B cell (primary cell): ENCODE results near the gene TRIM44. TPM values are rescaled to one million over a fixed set of nuclear protein-coding genes. Genes with fewer than 3 reads are reported as not detected.

ENCODE experiments used
- ATAC-seq: fragments of 200-7000 bp; cut with Tn5 transposase; one replicate; pipeline ENCODE4 v1.10.0; 2021; ENCODE audit warnings: low read depth, mild to moderate bottlenecking, moderate number of reproducible peaks, moderate library complexity
- CTCF ChIA-PET: fragments of 350-600 bp; sonication (Branson Sonifier 250); formaldehyde crosslinking; loops from one replicate; lab custom pipeline; 2021; ENCODE audit warnings: antibody characterized with exemption, inconsistent platforms; lab: Charles Lee
- POLR2A ChIA-PET: fragments of 350-600 bp; sonication (Branson Sonifier 250); formaldehyde crosslinking; loops from one replicate; lab custom pipeline; 2021; ENCODE audit warnings: antibody characterized with exemption; lab: Charles Lee
- DNase-seq: peaks from one replicate; pipeline ENCODE4 v3.0.0; 2013
- H2AFZ ChIP-seq: 2 replicates; pipeline ENCODE4 v1.6.1; 2012; ENCODE audit warnings: mild to moderate bottlenecking, low read depth, low read length; ENCODE audit not compliant: insufficient read depth, poor library complexity, severe bottlenecking
- H3K27ac ChIP-seq, 2 donors: 1 replicate in 1 of 2; 2 replicates in 1 of 2; pipeline ENCODE4 v1.5.1; 2012 to 2013; ENCODE audit warnings: low read length in 2 of 2, mild to moderate bottlenecking in 2 of 2, moderate library complexity in 1 of 2
- H3K27me3 ChIP-seq, 4 experiments: fragments of 200-600 bp in 1 of 4; sonication (generic) in 1 of 4; replicated peaks in 1 of 4; 1 replicate in 2 of 4; 2 replicates in 2 of 4; pipeline versions ENCODE4 v1.6.1 to v1.7.0; 2013 to 2016; ENCODE audit warnings: low read length in 3 of 4, mild to moderate bottlenecking in 2 of 4, mixed read lengths in 1 of 4, moderate library complexity in 1 of 4; ENCODE audit not compliant: insufficient read depth in 4 of 4, control insufficient read depth in 3 of 4; ENCODE audit errors: control extremely low read depth in 1 of 4
- H3K36me3 ChIP-seq, 2 experiments: replicated peaks in 1 of 2; 1 replicate in 1 of 2; 2 replicates in 1 of 2; pipeline versions ENCODE4 v1.6.1 to v1.7.1; 2013; ENCODE audit warnings: low read length in 1 of 2; ENCODE audit not compliant: insufficient read depth in 2 of 2, control insufficient read depth in 1 of 2; ENCODE audit errors: control extremely low read depth in 1 of 2, extremely low read depth in 1 of 2
- H3K4me1 ChIP-seq, 2 donors: fragments of 200-600 bp in 1 of 2; sonication (generic) in 1 of 2; 1 replicate in 1 of 2; 2 replicates in 1 of 2; pipeline versions ENCODE4 v1.5.1 to v1.6.1; 2013 to 2017; ENCODE audit warnings: low read length in 2 of 2; ENCODE audit not compliant: control insufficient read depth in 2 of 2, insufficient read depth in 2 of 2
- H3K4me2 ChIP-seq: replicated peaks from 2 replicates; pipeline ENCODE3; 2012; ENCODE audit warnings: mild to moderate bottlenecking, low read depth, low read length; ENCODE audit not compliant: poor library complexity, severe bottlenecking
- H3K4me3 ChIP-seq, 5 experiments: fragments of 200-600 bp in 1 of 5; sonication (generic) in 1 of 5; 1 replicate in 3 of 5; 2 replicates in 2 of 5; pipeline versions ENCODE4 v1.5.1 to v1.7.0; 2011 to 2016; ENCODE audit warnings: low read length in 4 of 5, mild to moderate bottlenecking in 4 of 5, low read depth in 2 of 5, control low read depth in 1 of 5, moderate library complexity in 1 of 5; ENCODE audit not compliant: insufficient read depth in 1 of 5; ENCODE audit errors: control extremely low read depth in 1 of 5, extremely low read depth in 1 of 5
- H3K79me2 ChIP-seq: fragments of 200-600 bp; sonication (generic); one replicate; pipeline ENCODE4 v1.6.0; 2016; ENCODE audit warnings: low read length; ENCODE audit not compliant: control insufficient read depth, insufficient read depth
- H3K9ac ChIP-seq: fragments of 200-600 bp; sonication (generic); 2 replicates; pipeline ENCODE4 v1.6.1; 2017; ENCODE audit warnings: mild to moderate bottlenecking, low read length, moderate library complexity
- H3K9me3 ChIP-seq, 3 donors: one replicate each; pipeline versions ENCODE4 v1.6.1 to v1.7.1; 2013; ENCODE audit warnings: low read length in 2 of 3; ENCODE audit not compliant: control insufficient read depth in 2 of 3, insufficient read depth in 1 of 3; ENCODE audit errors: control extremely low read depth in 1 of 3
- H4K20me1 ChIP-seq: 2 replicates; pipeline ENCODE4 v1.6.0; 2012; ENCODE audit warnings: mild to moderate bottlenecking, low read length; ENCODE audit not compliant: insufficient read depth, control insufficient read depth, poor library complexity, severe bottlenecking
- H3K27ac Mint-ChIP-seq: one replicate; pipeline ENCODE4 v1.8.0; 2021; ENCODE audit warnings: mixed read lengths
- H3K27me3 Mint-ChIP-seq: one replicate; pipeline ENCODE4 v1.8.0; 2021; ENCODE audit warnings: mixed read lengths
- H3K4me1 Mint-ChIP-seq: one replicate; pipeline ENCODE4 v1.8.0; 2021; ENCODE audit warnings: mixed read lengths
- H3K4me3 Mint-ChIP-seq: one replicate; pipeline ENCODE4 v1.8.0; 2021; ENCODE audit warnings: mixed read lengths
- H3K9me3 Mint-ChIP-seq: one replicate; pipeline ENCODE4 v1.8.0; 2022; ENCODE audit warnings: mixed read lengths; ENCODE audit not compliant: insufficient read depth
- CTCF ChIP-seq: fragments of 200-600 bp; IDR thresholded peaks from one replicate; pipeline ENCODE4 v1.8.0; 2022; ENCODE audit warnings: antibody characterized with exemption, mild to moderate bottlenecking
- EZH2 ChIP-seq: IDR thresholded peaks from 2 replicates; pipeline ENCODE4 v1.6.1; 2012; ENCODE audit warnings: borderline replicate concordance, low read depth, mild to moderate bottlenecking, moderate library complexity, low read length; ENCODE audit not compliant: insufficient read depth, poor library complexity, severe bottlenecking
- whole genome bisulfite sequencing: methylation state at CpG from one replicate; pipeline ENCODE4 v1.1.5; 2013; ENCODE audit warnings: missing lambda C conversion rate; ENCODE audit not compliant: insufficient coverage; 5-methylcytosine and 5-hydroxymethylcytosine counted together
- intact Hi-C: fragments of 100-400 bp; cut with micrococcal nuclease; formaldehyde crosslinking; loops from one replicate; pipeline ENCODE4 v1.10.0; 2022
- polyA plus RNA-seq: library from polyadenylated mRNA; depleted of rRNA; stranded (reverse); fragments of >200 nt; gene quantifications from 2 replicates; pipeline ENCODE4 v1.2.3, GENCODE V29; 2012
- total RNA-seq, 2 donors: library from RNA; stranded (reverse); fragments of 120-200 nt in 1 of 2; gene quantifications; 1 replicate in 1 of 2; 2 replicates in 1 of 2; pipeline versions ENCODE4 v1.2.3 to v1.2.4, GENCODE V29; 2013 to 2022

The TRIM44 gene
- total and polyA plus RNA-seq, 2 donors (not counting 1 experiment from before 2014, with no cell fraction given) = 39.1 to 71.1 TPM

- no peaks in the 10 kb centered on the region for H3K4me1 Mint-ChIP-seq
- no peaks in the 10 kb centered on the region for H4K20me1 ChIP-seq
- no peaks in the 10 kb centered on the region for H3K4me1 ChIP-seq
- H3K27me3 Mint-ChIP-seq = peaks cover 17% of the 10 kb centered on the region
- POLR2A ChIA-PET = no interaction called here
- H2AFZ ChIP-seq = no peak overlapping the region
- H3K27me3 ChIP-seq = no peaks in the 10 kb centered on the region
- TF ChIP-seq CTCF = no peak
- no peak for TF ChIP-seq EZH2
- DNase-seq = no peak
- ATAC-seq = no peak
- H3K79me2 ChIP-seq = no peaks in the 10 kb centered on the region
- intact Hi-C loops = no loop called here
- no CpG with 5 or more reads among the region's 2 CpGs for WGBS
- no peaks in the 10 kb centered on the region for H3K36me3 ChIP-seq
- H3K4me3 ChIP-seq = no peak overlapping the region
- H3K27ac ChIP-seq = no peak overlapping the region
- peaks cover 1 to 14% (median 12%) of the 10 kb centered on the region in 3 donors for H3K9me3 ChIP-seq
- no peak overlapping the region for H3K27ac Mint-ChIP-seq
- peaks cover 10% of the 10 kb centered on the region for H3K9me3 Mint-ChIP-seq
- H3K4me2 ChIP-seq = no peak overlapping the region
- no peak overlapping the region for H3K4me3 Mint-ChIP-seq
- H3K9ac ChIP-seq = no peak overlapping the region
- CTCF ChIA-PET = interaction anchor here (1.2 kb wide), 1 partner anchor 42 kb away, joined by 4 read pairs; no protein-coding TSS in a partner anchor
Observed at GRCh38 chr11:35864131-35864530, 201.6 kb downstream of the TRIM44 start.

GRCh38 chr11:35866601-35867000, 204.0 kb downstream of the TRIM44 start:
- DNase-seq (no peak), ATAC-seq (no peak)
- H2AFZ ChIP-seq = no peak overlapping the region
- no peaks in the 10 kb centered on the region for H3K4me1 ChIP-seq
- Mint-ChIP-seq H3K4me3 (no peak overlapping the region), H3K4me1 (no peaks in the 10 kb centered on the region), H3K27ac (no peak overlapping the region), H3K9me3 (peaks cover 12% of the 10 kb centered on the region), H3K27me3 (peaks cover 14% of the 10 kb centered on the region)
- H3K9ac ChIP-seq = no peak overlapping the region
- ChIA-PET CTCF (no interaction called here), POLR2A (no interaction called here)
- H3K9me3 ChIP-seq = peaks cover 1 to 12% (median 12%) of the 10 kb centered on the region in 3 donors
- no peak for TF ChIP-seq EZH2
- no peak for TF ChIP-seq CTCF
- H3K4me3 ChIP-seq = no peak overlapping the region
- H3K79me2 ChIP-seq = no peaks in the 10 kb centered on the region
- no peaks in the 10 kb centered on the region for H4K20me1 ChIP-seq
- 100% methylated on average over 1 of the region's 1 CpG for WGBS
- no peak overlapping the region for H3K27ac ChIP-seq
- no peaks in the 10 kb centered on the region for H3K36me3 ChIP-seq
- intact Hi-C loops = no loop called here
- no peaks in the 10 kb centered on the region for H3K27me3 ChIP-seq
- no peak overlapping the region for H3K4me2 ChIP-seq

Other genes starting within 250 kb of the TRIM44 start
- not detected in 2 replicates for gene SLC1A2, start 243.2 kb upstream of the TRIM44 start, total RNA-seq
- gene SLC1A2, start 243.2 kb upstream of the TRIM44 start, polyA plus RNA-seq = not detected in 2 replicates
- gene PAMR1, start 137.2 kb upstream of the TRIM44 start, total RNA-seq = not detected in 2 replicates
- gene PAMR1, start 137.2 kb upstream of the TRIM44 start, polyA plus RNA-seq = not detected in 2 replicates
- gene FJX1, start 44.3 kb upstream of the TRIM44 start, total RNA-seq = 0.36 TPM in 1 of 2 replicates, not detected in the other
- 0.03 TPM in 1 of 2 replicates, not detected in the other for gene FJX1, start 44.3 kb upstream of the TRIM44 start, polyA plus RNA-seq